ENCODE measurements around the gene OR10H2.
A peak's percentile ranks its signal among the peaks of the same experiment; 100 is the strongest.
"Not testable (repeated sequence)": the region's sequence is repeated elsewhere in the genome, so short reads cannot be mapped to it uniquely, and the experiment has no call there.

OR10H2 gene

DNA sequence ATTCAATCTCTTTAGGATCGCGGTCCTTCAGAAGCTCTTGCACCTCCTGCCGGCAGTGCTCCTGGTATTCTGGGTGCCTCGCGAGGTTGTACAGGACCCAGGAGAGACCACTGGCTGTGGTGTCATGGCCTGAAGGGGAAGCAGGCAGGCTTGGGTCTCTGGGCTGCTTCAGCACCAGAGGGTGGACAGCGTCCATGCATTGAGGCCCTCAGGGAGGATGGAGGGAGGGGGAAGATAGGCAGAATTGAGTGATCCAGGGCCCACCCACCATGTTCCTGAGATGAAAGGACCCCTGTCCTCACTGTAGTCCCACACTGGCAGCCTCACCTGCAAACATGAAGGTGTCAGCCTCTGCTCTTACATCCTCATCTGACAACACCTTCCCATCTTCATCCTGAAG is 41.8 kb downstream of the OR10H2 start:
- DNase-seq: peak in 2 of 4 experiments; percentile 20 to 29

- DNase-seq: not testable (repeated sequence)
Observed at GRCh38 chr19:15774159-15774558, 46.3 kb downstream of the OR10H2 start.

DNA sequence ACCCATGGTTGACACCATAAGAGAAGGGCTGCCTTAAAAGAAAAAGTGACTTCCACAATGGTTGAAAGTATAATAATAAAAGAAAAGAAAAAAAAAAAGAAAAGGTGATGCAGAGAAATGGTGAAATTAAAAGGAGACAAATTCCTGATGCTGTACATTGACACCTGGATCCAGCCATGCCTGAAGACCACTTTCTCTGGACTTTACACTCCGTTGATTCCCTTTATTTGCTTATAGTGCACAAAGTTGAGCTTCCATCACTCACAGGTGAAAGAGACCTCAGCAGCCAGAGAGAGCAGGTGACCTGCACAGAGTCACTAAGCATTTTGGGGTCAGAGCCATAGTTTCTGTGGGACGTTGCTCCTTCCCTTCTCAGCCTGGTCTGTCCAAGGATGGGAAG is 47.4 kb downstream of the OR10H2 start:
- DNase-seq: no peak

- DNase-seq: no peak
Observed at GRCh38 chr19:15776264-15776663, 48.4 kb downstream of the OR10H2 start.

DNA sequence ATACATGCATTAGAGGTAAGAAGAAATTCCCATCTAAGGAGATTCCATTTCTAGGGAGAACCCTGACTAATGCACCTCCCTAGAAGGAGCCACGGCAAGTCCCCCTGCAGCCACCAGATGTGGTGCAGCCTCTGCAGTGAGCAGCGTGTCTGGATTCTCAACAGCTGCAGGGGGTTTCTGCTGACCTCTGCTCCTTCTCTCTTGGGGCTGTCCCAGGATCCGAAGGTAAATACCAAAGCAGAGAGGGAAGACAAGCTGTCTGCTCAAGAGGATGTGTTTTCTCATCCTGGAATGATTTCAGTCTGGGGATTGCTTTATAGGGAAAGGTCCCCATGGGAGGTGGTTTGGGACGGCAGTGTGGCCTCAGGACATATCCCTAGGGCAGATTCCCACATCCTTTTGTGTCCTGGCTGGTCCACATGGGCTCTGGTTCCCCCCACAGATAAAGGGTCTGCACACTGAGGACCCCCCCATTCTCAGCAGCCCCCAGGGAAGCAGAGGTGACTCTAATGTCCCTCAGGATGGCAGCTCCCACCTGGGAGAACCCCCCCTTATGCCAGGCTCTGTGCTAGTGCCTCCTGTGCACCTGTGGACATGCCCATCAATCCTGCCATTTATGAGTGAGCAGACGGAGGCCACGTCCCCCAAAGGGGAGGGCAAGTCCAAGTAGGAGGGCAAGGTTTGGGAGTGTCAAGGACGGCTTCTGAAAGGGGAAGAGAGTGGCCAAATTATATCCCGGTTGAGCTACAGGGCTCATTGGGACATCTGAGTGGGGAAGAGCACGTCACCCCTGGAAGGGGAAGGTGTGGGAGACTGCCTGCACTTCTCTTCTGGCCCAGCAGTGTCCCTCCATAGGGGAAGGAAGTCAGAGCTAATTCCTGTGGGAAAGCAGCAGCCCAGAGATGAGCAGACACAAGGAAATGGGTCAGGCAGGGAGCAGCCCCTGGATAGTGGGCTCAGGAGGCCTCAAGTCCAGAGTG is 49.5 kb downstream of the OR10H2 start:
- DNase-seq: peak; percentile 16 to 52 (median 42)

All from suppressor macrophage (primary cell).